SK-N-SH treated with all-trans-retinoic acid at 6 μM for 48 hours (cell line): ENCODE results near the gene BPIFB2.

ENCODE experiments used
- ARNTL ChIP-seq: fragments of 450-650 bp; formaldehyde crosslinking; IDR thresholded peaks from 2 replicates; pipeline ENCODE4 v1.5.0; 2020; ENCODE audit warnings: low read depth, mild to moderate bottlenecking, moderate library complexity, borderline replicate concordance
- BACH2 ChIP-seq: fragments of 250-450 bp; sonication (Bioruptor Pico); IDR thresholded peaks from 2 replicates; pipeline ENCODE4 v1.9.0; 2021; ENCODE audit warnings: mild to moderate bottlenecking, borderline replicate concordance
- ISL1 ChIP-seq: fragments of 250-450 bp; sonication (Bioruptor Pico); IDR thresholded peaks from 2 replicates; pipeline ENCODE4 v2.1.2; 2022; ENCODE audit warnings: mild to moderate bottlenecking, moderate library complexity
- OSR1 ChIP-seq: fragments of 250-450 bp; sonication (Bioruptor Pico); IDR thresholded peaks from 2 replicates; pipeline ENCODE4 v1.8.0; 2022; ENCODE audit warnings: moderate library complexity, mild to moderate bottlenecking, inconsistent platforms
- RARB ChIP-seq: fragments of 250-450 bp; sonication (Bioruptor Pico); IDR thresholded peaks from 2 replicates; pipeline ENCODE4 v1.8.0; 2021; ENCODE audit warnings: mild to moderate bottlenecking, moderate library complexity
- ZFP3 ChIP-seq: fragments of 250-450 bp; sonication (Bioruptor Pico); IDR thresholded peaks from 2 replicates; pipeline ENCODE4 v1.5.0; 2020; ENCODE audit warnings: mild to moderate bottlenecking, moderate library complexity
- ZFP30 ChIP-seq: fragments of 450-650 bp; formaldehyde crosslinking; IDR thresholded peaks from 2 replicates; pipeline ENCODE4 v1.5.0; 2022; ENCODE audit warnings: mild to moderate bottlenecking, moderate library complexity
- ZNF70 ChIP-seq: fragments of 450-650 bp; formaldehyde crosslinking; IDR thresholded peaks from 2 replicates; pipeline ENCODE4 v1.5.0; 2020; ENCODE audit warnings: mild to moderate bottlenecking, moderate library complexity
- ZNF8 ChIP-seq: fragments of 450-650 bp; formaldehyde crosslinking; IDR thresholded peaks from 2 replicates; pipeline ENCODE4 v1.5.0; 2020; ENCODE audit warnings: mild to moderate bottlenecking, moderate library complexity
- TF ChIP-seq, protein P1 (sequence below): fragments of 250-450 bp; sonication (Bioruptor Pico); IDR thresholded peaks from 2 replicates; pipeline ENCODE4 v1.8.0; 2020; ENCODE audit warnings: mild to moderate bottlenecking, moderate library complexity, borderline replicate concordance
- TF ChIP-seq, protein P2 (sequence below): fragments of 250-450 bp; sonication (Bioruptor Pico); IDR thresholded peaks from 2 replicates; pipeline ENCODE4 v1.8.0; 2021; ENCODE audit warnings: low read depth, mild to moderate bottlenecking, moderate library complexity, borderline replicate concordance
- TF ChIP-seq, protein P3 (sequence below): fragments of 250-450 bp; sonication (Bioruptor Pico); IDR thresholded peaks from 2 replicates; pipeline ENCODE4 v1.5.1; 2021; ENCODE audit warnings: mild to moderate bottlenecking, moderate library complexity
- TF ChIP-seq, protein P4 (sequence below): fragments of 250-450 bp; sonication (Bioruptor Pico); IDR thresholded peaks from 2 replicates; pipeline ENCODE4 v1.5.0; 2020; ENCODE audit warnings: mild to moderate bottlenecking, moderate library complexity
- TF ChIP-seq, protein P5 (sequence below): fragments of 250-450 bp; sonication (Bioruptor Pico); IDR thresholded peaks from 2 replicates; pipeline ENCODE4 v1.5.1; 2020; ENCODE audit warnings: low read depth, mild to moderate bottlenecking, moderate library complexity

DNA sequence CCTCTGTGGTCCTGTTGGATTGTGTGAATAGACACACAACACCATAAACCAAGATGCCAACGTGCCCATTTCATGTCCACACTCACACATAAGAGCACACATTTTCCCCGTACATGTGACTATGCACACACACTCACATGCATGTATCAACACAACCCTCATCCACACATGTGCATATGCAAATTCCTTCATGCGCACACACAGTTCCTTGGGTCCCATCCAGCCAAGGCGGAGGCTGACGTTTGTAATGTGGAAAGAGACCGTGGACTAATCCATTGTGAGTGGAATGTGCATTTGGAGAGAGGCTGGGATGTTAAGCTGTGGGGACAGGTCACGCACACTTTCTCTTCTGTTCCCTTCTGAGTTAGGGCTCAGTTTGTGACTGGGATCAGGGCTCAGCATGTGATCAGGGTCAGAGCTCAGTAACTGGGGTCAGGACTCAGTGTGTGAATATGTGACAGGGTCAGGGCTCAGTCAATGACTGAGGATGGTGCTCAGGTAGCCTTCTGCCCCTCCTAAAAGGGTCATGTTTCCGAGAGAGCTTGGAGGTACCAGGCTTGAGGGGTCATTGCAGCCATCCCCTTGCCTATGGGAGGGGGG lies 628 bp upstream of the BPIFB2 start:
- TF ChIP-seq, protein P1, sequence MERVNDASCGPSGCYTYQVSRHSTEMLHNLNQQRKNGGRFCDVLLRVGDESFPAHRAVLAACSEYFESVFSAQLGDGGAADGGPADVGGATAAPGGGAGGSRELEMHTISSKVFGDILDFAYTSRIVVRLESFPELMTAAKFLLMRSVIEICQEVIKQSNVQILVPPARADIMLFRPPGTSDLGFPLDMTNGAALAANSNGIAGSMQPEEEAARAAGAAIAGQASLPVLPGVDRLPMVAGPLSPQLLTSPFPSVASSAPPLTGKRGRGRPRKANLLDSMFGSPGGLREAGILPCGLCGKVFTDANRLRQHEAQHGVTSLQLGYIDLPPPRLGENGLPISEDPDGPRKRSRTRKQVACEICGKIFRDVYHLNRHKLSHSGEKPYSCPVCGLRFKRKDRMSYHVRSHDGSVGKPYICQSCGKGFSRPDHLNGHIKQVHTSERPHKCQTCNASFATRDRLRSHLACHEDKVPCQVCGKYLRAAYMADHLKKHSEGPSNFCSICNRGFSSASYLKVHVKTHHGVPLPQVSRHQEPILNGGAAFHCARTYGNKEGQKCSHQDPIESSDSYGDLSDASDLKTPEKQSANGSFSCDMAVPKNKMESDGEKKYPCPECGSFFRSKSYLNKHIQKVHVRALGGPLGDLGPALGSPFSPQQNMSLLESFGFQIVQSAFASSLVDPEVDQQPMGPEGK (CRISPR knock-in tag), result no peak
- TF ChIP-seq, protein P2, sequence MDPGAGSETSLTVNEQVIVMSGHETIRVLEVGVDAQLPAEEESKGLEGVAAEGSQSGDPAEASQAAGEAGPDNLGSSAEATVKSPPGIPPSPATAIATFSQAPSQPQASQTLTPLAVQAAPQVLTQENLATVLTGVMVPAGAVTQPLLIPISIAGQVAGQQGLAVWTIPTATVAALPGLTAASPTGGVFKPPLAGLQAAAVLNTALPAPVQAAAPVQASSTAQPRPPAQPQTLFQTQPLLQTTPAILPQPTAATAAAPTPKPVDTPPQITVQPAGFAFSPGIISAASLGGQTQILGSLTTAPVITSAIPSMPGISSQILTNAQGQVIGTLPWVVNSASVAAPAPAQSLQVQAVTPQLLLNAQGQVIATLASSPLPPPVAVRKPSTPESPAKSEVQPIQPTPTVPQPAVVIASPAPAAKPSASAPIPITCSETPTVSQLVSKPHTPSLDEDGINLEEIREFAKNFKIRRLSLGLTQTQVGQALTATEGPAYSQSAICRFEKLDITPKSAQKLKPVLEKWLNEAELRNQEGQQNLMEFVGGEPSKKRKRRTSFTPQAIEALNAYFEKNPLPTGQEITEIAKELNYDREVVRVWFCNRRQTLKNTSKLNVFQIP (CRISPR knock-in tag), result no peak
- no peak for TF ChIP-seq ZFP30 (CRISPR knock-in tag)
- TF ChIP-seq ARNTL (CRISPR knock-in tag), result no peak
- TF ChIP-seq ZNF8, result no peak
- no peak for TF ChIP-seq ISL1
- TF ChIP-seq ZFP3 (CRISPR knock-in tag), result no peak
- TF ChIP-seq, protein P3, sequence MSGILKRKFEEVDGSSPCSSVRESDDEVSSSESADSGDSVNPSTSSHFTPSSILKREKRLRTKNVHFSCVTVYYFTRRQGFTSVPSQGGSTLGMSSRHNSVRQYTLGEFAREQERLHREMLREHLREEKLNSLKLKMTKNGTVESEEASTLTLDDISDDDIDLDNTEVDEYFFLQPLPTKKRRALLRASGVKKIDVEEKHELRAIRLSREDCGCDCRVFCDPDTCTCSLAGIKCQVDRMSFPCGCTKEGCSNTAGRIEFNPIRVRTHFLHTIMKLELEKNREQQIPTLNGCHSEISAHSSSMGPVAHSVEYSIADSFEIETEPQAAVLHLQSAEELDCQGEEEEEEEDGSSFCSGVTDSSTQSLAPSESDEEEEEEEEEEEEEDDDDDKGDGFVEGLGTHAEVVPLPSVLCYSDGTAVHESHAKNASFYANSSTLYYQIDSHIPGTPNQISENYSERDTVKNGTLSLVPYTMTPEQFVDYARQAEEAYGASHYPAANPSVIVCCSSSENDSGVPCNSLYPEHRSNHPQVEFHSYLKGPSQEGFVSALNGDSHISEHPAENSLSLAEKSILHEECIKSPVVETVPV (CRISPR knock-in tag), result no peak
- TF ChIP-seq, protein P4, sequence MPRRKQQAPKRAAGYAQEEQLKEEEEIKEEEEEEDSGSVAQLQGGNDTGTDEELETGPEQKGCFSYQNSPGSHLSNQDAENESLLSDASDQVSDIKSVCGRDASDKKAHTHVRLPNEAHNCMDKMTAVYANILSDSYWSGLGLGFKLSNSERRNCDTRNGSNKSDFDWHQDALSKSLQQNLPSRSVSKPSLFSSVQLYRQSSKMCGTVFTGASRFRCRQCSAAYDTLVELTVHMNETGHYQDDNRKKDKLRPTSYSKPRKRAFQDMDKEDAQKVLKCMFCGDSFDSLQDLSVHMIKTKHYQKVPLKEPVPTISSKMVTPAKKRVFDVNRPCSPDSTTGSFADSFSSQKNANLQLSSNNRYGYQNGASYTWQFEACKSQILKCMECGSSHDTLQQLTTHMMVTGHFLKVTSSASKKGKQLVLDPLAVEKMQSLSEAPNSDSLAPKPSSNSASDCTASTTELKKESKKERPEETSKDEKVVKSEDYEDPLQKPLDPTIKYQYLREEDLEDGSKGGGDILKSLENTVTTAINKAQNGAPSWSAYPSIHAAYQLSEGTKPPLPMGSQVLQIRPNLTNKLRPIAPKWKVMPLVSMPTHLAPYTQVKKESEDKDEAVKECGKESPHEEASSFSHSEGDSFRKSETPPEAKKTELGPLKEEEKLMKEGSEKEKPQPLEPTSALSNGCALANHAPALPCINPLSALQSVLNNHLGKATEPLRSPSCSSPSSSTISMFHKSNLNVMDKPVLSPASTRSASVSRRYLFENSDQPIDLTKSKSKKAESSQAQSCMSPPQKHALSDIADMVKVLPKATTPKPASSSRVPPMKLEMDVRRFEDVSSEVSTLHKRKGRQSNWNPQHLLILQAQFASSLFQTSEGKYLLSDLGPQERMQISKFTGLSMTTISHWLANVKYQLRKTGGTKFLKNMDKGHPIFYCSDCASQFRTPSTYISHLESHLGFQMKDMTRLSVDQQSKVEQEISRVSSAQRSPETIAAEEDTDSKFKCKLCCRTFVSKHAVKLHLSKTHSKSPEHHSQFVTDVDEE (CRISPR knock-in tag), result no peak
- TF ChIP-seq ZNF70 (CRISPR knock-in tag), result no peak
- no peak for TF ChIP-seq BACH2 (CRISPR knock-in tag)
- no peak for TF ChIP-seq RARB (CRISPR knock-in tag)
- TF ChIP-seq OSR1 (CRISPR knock-in tag), result no peak
- TF ChIP-seq, protein P5, sequence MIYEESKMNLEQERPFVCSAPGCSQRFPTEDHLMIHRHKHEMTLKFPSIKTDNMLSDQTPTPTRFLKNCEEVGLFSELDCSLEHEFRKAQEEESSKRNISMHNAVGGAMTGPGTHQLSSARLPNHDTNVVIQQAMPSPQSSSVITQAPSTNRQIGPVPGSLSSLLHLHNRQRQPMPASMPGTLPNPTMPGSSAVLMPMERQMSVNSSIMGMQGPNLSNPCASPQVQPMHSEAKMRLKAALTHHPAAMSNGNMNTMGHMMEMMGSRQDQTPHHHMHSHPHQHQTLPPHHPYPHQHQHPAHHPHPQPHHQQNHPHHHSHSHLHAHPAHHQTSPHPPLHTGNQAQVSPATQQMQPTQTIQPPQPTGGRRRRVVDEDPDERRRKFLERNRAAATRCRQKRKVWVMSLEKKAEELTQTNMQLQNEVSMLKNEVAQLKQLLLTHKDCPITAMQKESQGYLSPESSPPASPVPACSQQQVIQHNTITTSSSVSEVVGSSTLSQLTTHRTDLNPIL (CRISPR knock-in tag), result no peak
